Ovary (tissue), 3 donors: ENCODE measurements around the gene KCTD6.

ENCODE experiments used
- POLR2A ChIP-seq: fragments of 450-650 bp; IDR thresholded peaks from one replicate; pipeline ENCODE4 v1.6.1; 2017; ENCODE audit warnings: antibody characterized with exemption, mild to moderate bottlenecking, moderate library complexity
- TF ChIP-seq, protein P1 (sequence below), 3 donors: fragments of 450-650 bp in 2 of 3; fragments of 200-600 bp in 1 of 3; IDR thresholded peaks; one replicate each; pipeline versions ENCODE4 v1.5.1 to v1.8.0; 2016 to 2022; ENCODE audit warnings: antibody characterized with exemption in 3 of 3, mild to moderate bottlenecking in 1 of 3
- donor health status: DM: no; HTN: no; CAD: no.

DNA sequence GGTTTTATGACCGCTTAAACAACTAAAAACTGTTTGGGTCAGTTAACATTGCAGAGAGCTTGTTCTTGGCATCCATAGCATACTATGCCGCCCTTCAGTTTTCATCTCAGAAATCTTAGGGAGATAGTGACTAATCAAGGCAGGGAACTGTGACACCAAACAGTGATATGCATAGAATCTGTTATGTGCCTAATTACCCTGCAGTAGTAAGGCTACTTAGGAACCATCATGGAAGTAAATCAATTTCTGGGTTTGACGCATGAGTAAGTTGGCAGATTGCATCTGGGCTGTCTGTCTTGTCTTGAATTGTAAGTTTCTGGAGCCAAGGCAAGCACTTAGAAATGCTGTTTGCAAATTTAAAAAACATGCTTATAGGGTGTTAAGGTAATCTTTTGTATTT, 22.5 kb downstream of the KCTD6 start:
- TF ChIP-seq, protein P1, sequence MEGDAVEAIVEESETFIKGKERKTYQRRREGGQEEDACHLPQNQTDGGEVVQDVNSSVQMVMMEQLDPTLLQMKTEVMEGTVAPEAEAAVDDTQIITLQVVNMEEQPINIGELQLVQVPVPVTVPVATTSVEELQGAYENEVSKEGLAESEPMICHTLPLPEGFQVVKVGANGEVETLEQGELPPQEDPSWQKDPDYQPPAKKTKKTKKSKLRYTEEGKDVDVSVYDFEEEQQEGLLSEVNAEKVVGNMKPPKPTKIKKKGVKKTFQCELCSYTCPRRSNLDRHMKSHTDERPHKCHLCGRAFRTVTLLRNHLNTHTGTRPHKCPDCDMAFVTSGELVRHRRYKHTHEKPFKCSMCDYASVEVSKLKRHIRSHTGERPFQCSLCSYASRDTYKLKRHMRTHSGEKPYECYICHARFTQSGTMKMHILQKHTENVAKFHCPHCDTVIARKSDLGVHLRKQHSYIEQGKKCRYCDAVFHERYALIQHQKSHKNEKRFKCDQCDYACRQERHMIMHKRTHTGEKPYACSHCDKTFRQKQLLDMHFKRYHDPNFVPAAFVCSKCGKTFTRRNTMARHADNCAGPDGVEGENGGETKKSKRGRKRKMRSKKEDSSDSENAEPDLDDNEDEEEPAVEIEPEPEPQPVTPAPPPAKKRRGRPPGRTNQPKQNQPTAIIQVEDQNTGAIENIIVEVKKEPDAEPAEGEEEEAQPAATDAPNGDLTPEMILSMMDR (IDR thresholded peaks at IDR 0.05): no peak
- TF ChIP-seq POLR2A: no peak
